ENCODE measurements around the gene DPP6. TPM values are rescaled to one million over a fixed set of nuclear protein-coding genes. Genes with fewer than 3 reads are reported as not detected.

DPP6 gene
- total RNA-seq, 1 donor from 2014 or later = 1.2 TPM

GRCh38 chr7:154872811-154873499, 820.8 kb downstream of the DPP6 start:
- no peak for TF ChIP-seq CTCF (conservative IDR thresholded peaks at IDR 0.05; ENCODE audit: low read depth, low read length)
- no peak for DNase-seq (ENCODE audit: low read depth)

GRCh38 chr7:154873500-154874121, 821.4 kb downstream of the DPP6 start:
- DNase-seq (ENCODE audit: low read depth) = no peak
- TF ChIP-seq CTCF (conservative IDR thresholded peaks at IDR 0.05; ENCODE audit: low read depth, low read length) = no peak
- no peak overlapping the region for H3K4me3 ChIP-seq (ENCODE audit: low read depth, low read length)

More at GRCh38 chr7:154872811-154873499, 820.8 kb downstream of the DPP6 start:
- no peak overlapping the region for H3K4me3 ChIP-seq (ENCODE audit: low read depth, low read length)

- no peak overlapping the region for H3K4me3 ChIP-seq (ENCODE audit: low read depth, low read length)
- DNase-seq (ENCODE audit: low read depth) = no peak
- TF ChIP-seq CTCF (conservative IDR thresholded peaks at IDR 0.05; ENCODE audit: low read depth, low read length) = no peak
Observed at GRCh38 chr7:154874409-154875113, 822.4 kb downstream of the DPP6 start.

GRCh38 chr7:154875297-154875696, 823.1 kb downstream of the DPP6 start:
- no peak for TF ChIP-seq CTCF (conservative IDR thresholded peaks at IDR 0.05; ENCODE audit: low read depth, low read length)
- no peak overlapping the region for H3K4me3 ChIP-seq (ENCODE audit: low read depth, low read length)
- no peak for DNase-seq (ENCODE audit: low read depth)

- H3K4me3 ChIP-seq (ENCODE audit: low read depth, low read length) = no peak overlapping the region
- TF ChIP-seq CTCF (conservative IDR thresholded peaks at IDR 0.05; ENCODE audit: low read depth, low read length) = no peak
- no peak for DNase-seq (ENCODE audit: low read depth)
Observed at GRCh38 chr7:154876516-154876915, 824.3 kb downstream of the DPP6 start.

GRCh38 chr7:154877031-154877430, 824.8 kb downstream of the DPP6 start:
- no peak for DNase-seq (ENCODE audit: low read depth)
- no peak for TF ChIP-seq CTCF (conservative IDR thresholded peaks at IDR 0.05; ENCODE audit: low read depth, low read length)
- H3K4me3 ChIP-seq (ENCODE audit: low read depth, low read length) = no peak overlapping the region
